HCT116 (cell line): ENCODE data around the gene PRR12. TPM values are rescaled to one million over a fixed set of nuclear protein-coding genes. Genes with fewer than 3 reads are reported as not detected.

Experiments
- ATAC-seq: fragments of 200-7000 bp; cut with Tn5 transposase; 2 replicates; pipeline ENCODE4 v1.9.1; 2020; ENCODE audit warnings: mild to moderate bottlenecking, moderate library complexity
- BruUV-seq: library from RNA; stranded (reverse); fragments of 400-500 nt; replicated peaks from 2 replicates; lab custom pipeline; 2021; lab: Mats Ljungman, UMichigan
- CTCF ChIA-PET: fragments of 300-600 bp; sonication (Branson Sonifier 250); formaldehyde crosslinking; loops from one replicate; lab custom pipeline; 2021; ENCODE audit warnings: antibody characterized with exemption; lab: Charles Lee
- POLR2A ChIA-PET: fragments of 300-600, 350-600 bp; sonication (Branson Sonifier 250); formaldehyde crosslinking; loops from one replicate; lab custom pipeline; 2021; ENCODE audit warnings: antibody characterized with exemption; lab: Charles Lee
- RAD21 ChIA-PET, 2 experiments: fragments of 300-600 bp; sonication (Branson Sonifier 250); formaldehyde crosslinking; loops; one replicate each; lab custom pipeline; 2023; ENCODE audit warnings: low total read pairs in 2 of 2; ENCODE audit not compliant: uncharacterized antibody in 2 of 2, unreplicated experiment in 2 of 2, low non-redundant PET in 1 of 2; lab: Charles Lee
- DNase-seq: peaks from one replicate; pipeline ENCODE4 v3.0.0-alpha.2; 2010; ENCODE audit warnings: low read depth, low spot score
- H2AFZ ChIP-seq: fragments of 200-600 bp; shearing (Covaris generic), sonication (generic); 2 replicates; pipeline ENCODE4 v1.6.1; 2017; ENCODE audit warnings: low read depth, mixed run types, mixed read lengths, antibody characterized with exemption, low read length; ENCODE audit not compliant: poor library complexity, severe bottlenecking
- H3K27ac ChIP-seq: 2 replicates; pipeline ENCODE4 v1.5.1; 2012; ENCODE audit warnings: low read depth, low read length
- H3K27me3 ChIP-seq: fragments of 200-600 bp; sonication (generic); 2 replicates; pipeline ENCODE4 v1.6.1; 2016; ENCODE audit warnings: mixed run types, low read length, mixed read lengths; ENCODE audit not compliant: insufficient read depth
- H3K36me3 ChIP-seq, 2 experiments: fragments of 200-500 bp in 1 of 2; fragments of 200-600 bp in 1 of 2; sonication (Bioruptor generic) in 1 of 2; sonication (generic) in 1 of 2; 2 replicates each; pipeline versions ENCODE4 v1.5.1 to v1.6.1; 2014 to 2016; ENCODE audit warnings: low read length in 2 of 2, inconsistent platforms in 1 of 2, mixed read lengths in 1 of 2, mixed run types in 1 of 2; ENCODE audit not compliant: insufficient read depth in 2 of 2, control insufficient read depth in 1 of 2
- H3K4me1 ChIP-seq, 2 experiments: fragments of 200-600 bp in 1 of 2; sonication (generic) in 1 of 2; 2 replicates each; pipeline versions ENCODE4 v1.5.1 to v1.6.1; 2012 to 2017; ENCODE audit warnings: low read length in 2 of 2, inconsistent platforms in 1 of 2, mild to moderate bottlenecking in 1 of 2, mixed read lengths in 1 of 2, mixed run types in 1 of 2, moderate library complexity in 1 of 2; ENCODE audit not compliant: insufficient read depth in 2 of 2, control insufficient read depth in 1 of 2
- H3K4me2 ChIP-seq: fragments of 200-600 bp; sonication (generic); 2 replicates; pipeline ENCODE4 v1.6.1; 2017; ENCODE audit warnings: mixed run types, low read length, mixed read lengths
- H3K4me3 ChIP-seq, 2 experiments: fragments of 200-600 bp in 1 of 2; sonication (generic) in 1 of 2; replicated peaks in 1 of 2; 2 replicates each; pipeline ENCODE4 v1.5.1; 2011 to 2016; ENCODE audit warnings: low read length in 2 of 2, control low read depth in 1 of 2, low read depth in 1 of 2, mild to moderate bottlenecking in 1 of 2, mixed read lengths in 1 of 2, mixed run types in 1 of 2
- H3K79me2 ChIP-seq: fragments of 200-600 bp; sonication (generic); 2 replicates; pipeline ENCODE4 v1.6.1; 2017; ENCODE audit warnings: mild to moderate bottlenecking, mixed run types, low read length, moderate library complexity, mixed read lengths; ENCODE audit not compliant: insufficient read depth
- H3K9ac ChIP-seq: fragments of 200-600 bp; sonication (generic); 2 replicates; pipeline ENCODE4 v1.6.1; 2016; ENCODE audit warnings: low read length, mixed read lengths
- H3K9me2 ChIP-seq: fragments of 200-600 bp; sonication (generic), shearing (Covaris generic); 2 replicates; pipeline ENCODE4 v1.6.1; 2017; ENCODE audit warnings: mixed run types, mild to moderate bottlenecking, moderate library complexity; ENCODE audit not compliant: insufficient read depth
- H3K9me3 ChIP-seq, 2 experiments: fragments of 200-500 bp in 1 of 2; fragments of 200-600 bp in 1 of 2; sonication (Bioruptor generic) in 1 of 2; sonication (generic) in 1 of 2; 2 replicates each; pipeline ENCODE4 v1.6.1; 2014 to 2017; ENCODE audit warnings: low read length in 2 of 2, mixed read lengths in 2 of 2, inconsistent platforms in 1 of 2, low read depth in 1 of 2, mild to moderate bottlenecking in 1 of 2, mixed run types in 1 of 2, moderate library complexity in 1 of 2; ENCODE audit not compliant: control insufficient read depth in 1 of 2, insufficient read depth in 1 of 2
- H4K20me1 ChIP-seq: fragments of 200-600 bp; sonication (generic), shearing (Covaris generic); 2 replicates; pipeline ENCODE4 v1.6.1; 2017; ENCODE audit warnings: mixed run types, mild to moderate bottlenecking, moderate library complexity; ENCODE audit not compliant: insufficient read depth
- CBX3 ChIP-seq: IDR thresholded peaks from 2 replicates; pipeline ENCODE4 v1.6.1; 2012; ENCODE audit warnings: low read depth
- EGR1 ChIP-seq: IDR thresholded peaks from 2 replicates; pipeline ENCODE4 v1.6.1; 2012; ENCODE audit warnings: low read depth
- ELF1 ChIP-seq: IDR thresholded peaks from 2 replicates; pipeline ENCODE4 v1.6.1; 2012; ENCODE audit warnings: low read depth, borderline replicate concordance
- EZH2phosphoT487 ChIP-seq: fragments of 200-600 bp; IDR thresholded peaks from 2 replicates; pipeline ENCODE4 v1.6.1; 2018; ENCODE audit warnings: antibody characterized with exemption, borderline replicate concordance
- FOSL1 ChIP-seq: IDR thresholded peaks from 2 replicates; pipeline ENCODE4 v1.6.1; 2012; ENCODE audit warnings: low read depth
- JUND ChIP-seq: IDR thresholded peaks from 2 replicates; pipeline ENCODE4 v1.6.1; 2012
- POLR2AphosphoS5 ChIP-seq: IDR thresholded peaks from 2 replicates; pipeline ENCODE4 v1.6.1; 2011; ENCODE audit warnings: mild to moderate bottlenecking, low read depth, low read length, moderate library complexity
- SRF ChIP-seq: IDR thresholded peaks from 2 replicates; pipeline ENCODE4 v1.6.1; 2012; ENCODE audit warnings: low read depth
- YY1 ChIP-seq: IDR thresholded peaks from 2 replicates; pipeline ENCODE4 v1.6.1; 2011; ENCODE audit warnings: low read length, low read depth, moderate library complexity, mild to moderate bottlenecking; ENCODE audit not compliant: insufficient replicate concordance; ENCODE audit errors: extremely low read depth
- ZFX ChIP-seq: fragments of 450-650 bp; IDR thresholded peaks from 2 replicates; pipeline ENCODE4 v1.6.1; 2017
- ZNF274 ChIP-seq: fragments of 200-500 bp; sonication (Bioruptor generic); IDR thresholded peaks from 2 replicates; pipeline ENCODE4 v1.6.1; 2014; ENCODE audit warnings: mild to moderate bottlenecking, low read depth, low read length, inconsistent platforms
- intact Hi-C: fragments of 100-400 bp; cut with micrococcal nuclease; formaldehyde crosslinking; loops from 2 replicates; pipeline ENCODE4 v1.10.0; 2022
- total RNA-seq: library from RNA; stranded (reverse); gene quantifications from one replicate; pipeline ENCODE4 v1.2.1, GENCODE V29; 2021; ENCODE audit not compliant: unreplicated experiment
- TF ChIP-seq, protein P1 (sequence below): IDR thresholded peaks from 2 replicates; pipeline ENCODE4 v1.6.1; 2012
- TF ChIP-seq, protein P2 (sequence below): IDR thresholded peaks from 2 replicates; pipeline ENCODE4 v1.6.1; 2012; ENCODE audit warnings: low read depth
- TF ChIP-seq, protein P3 (sequence below), 3 experiments: fragments of 200-600 bp in 1 of 3; sonication (generic) in 1 of 3; IDR thresholded peaks in 2 of 3; conservative IDR thresholded peaks in 1 of 3; 2 replicates each; pipeline ENCODE4 v1.5.1; 2012 to 2017; ENCODE audit warnings: low read depth in 2 of 3, low read length in 2 of 3, antibody characterized with exemption in 1 of 3, borderline replicate concordance in 1 of 3, control low read depth in 1 of 3, mild to moderate bottlenecking in 1 of 3, mixed read lengths in 1 of 3, mixed run types in 1 of 3, moderate library complexity in 1 of 3; ENCODE audit not compliant: insufficient read depth in 1 of 3
- TF ChIP-seq, protein P4 (sequence below): IDR thresholded peaks from 2 replicates; pipeline ENCODE4 v1.6.1; 2012

Gene PRR12
- total RNA-seq, 1 experiment from 2014 or later: 26.9 TPM

DNA sequence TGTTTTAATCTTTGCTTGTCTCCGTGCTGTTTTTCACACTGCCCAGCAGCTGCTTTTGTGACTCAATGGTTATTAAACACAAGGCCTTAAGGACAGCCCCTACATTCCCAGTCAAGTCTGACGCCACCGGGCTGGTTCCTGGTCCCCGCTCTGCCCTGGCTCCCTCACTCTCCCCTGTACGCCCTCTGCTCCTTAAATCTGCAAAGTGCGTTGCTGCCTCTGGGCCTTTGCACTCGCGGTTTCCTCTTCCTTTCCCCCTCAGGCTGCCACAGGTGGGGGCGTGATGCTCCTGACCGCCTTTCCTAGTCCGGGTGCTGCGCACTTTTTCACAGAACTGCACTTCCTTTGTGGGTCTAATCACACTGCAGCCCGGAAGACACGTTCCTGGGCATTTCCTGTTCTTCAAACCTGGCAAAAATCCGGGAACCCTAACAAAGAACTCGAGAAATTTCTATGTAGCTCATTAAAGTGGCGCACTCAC lies 36.2 kb upstream of the PRR12 start:
- H2AFZ ChIP-seq: no peak overlapping the region
- peaks cover 33 to 39% of the 10 kb centered on the region in 2 experiments for H3K36me3 ChIP-seq
- H3K4me3 ChIP-seq: no peak overlapping the region
- no peaks in the 10 kb centered on the region for H3K79me2 ChIP-seq
- no peak for DNase-seq
- ChIA-PET RAD21 (no interaction called here), POLR2A (no interaction called here), CTCF (no interaction called here)
- H3K9ac ChIP-seq: no peak overlapping the region
- H3K9me2 ChIP-seq: no peaks in the 10 kb centered on the region
- H3K9me3 ChIP-seq: no peaks in the 10 kb centered on the region
- intact Hi-C loops: no loop called here
- H3K4me1 ChIP-seq: peaks cover 0 to 6% of the 10 kb centered on the region in 2 experiments; a peak in 2 of 4 replicates
- no peak for TF ChIP-seq SRF
- no peak for TF ChIP-seq CBX3
- TF ChIP-seq FOSL1: no peak
- no peak for TF ChIP-seq EGR1
- TF ChIP-seq YY1: no peak
- TF ChIP-seq ZNF274: no peak
- TF ChIP-seq POLR2AphosphoS5: no peak
- TF ChIP-seq ELF1: no peak
- TF ChIP-seq, protein P1, sequence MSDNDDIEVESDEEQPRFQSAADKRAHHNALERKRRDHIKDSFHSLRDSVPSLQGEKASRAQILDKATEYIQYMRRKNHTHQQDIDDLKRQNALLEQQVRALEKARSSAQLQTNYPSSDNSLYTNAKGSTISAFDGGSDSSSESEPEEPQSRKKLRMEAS: no peak
- TF ChIP-seq EZH2phosphoT487: no peak
- TF ChIP-seq, protein P2, sequence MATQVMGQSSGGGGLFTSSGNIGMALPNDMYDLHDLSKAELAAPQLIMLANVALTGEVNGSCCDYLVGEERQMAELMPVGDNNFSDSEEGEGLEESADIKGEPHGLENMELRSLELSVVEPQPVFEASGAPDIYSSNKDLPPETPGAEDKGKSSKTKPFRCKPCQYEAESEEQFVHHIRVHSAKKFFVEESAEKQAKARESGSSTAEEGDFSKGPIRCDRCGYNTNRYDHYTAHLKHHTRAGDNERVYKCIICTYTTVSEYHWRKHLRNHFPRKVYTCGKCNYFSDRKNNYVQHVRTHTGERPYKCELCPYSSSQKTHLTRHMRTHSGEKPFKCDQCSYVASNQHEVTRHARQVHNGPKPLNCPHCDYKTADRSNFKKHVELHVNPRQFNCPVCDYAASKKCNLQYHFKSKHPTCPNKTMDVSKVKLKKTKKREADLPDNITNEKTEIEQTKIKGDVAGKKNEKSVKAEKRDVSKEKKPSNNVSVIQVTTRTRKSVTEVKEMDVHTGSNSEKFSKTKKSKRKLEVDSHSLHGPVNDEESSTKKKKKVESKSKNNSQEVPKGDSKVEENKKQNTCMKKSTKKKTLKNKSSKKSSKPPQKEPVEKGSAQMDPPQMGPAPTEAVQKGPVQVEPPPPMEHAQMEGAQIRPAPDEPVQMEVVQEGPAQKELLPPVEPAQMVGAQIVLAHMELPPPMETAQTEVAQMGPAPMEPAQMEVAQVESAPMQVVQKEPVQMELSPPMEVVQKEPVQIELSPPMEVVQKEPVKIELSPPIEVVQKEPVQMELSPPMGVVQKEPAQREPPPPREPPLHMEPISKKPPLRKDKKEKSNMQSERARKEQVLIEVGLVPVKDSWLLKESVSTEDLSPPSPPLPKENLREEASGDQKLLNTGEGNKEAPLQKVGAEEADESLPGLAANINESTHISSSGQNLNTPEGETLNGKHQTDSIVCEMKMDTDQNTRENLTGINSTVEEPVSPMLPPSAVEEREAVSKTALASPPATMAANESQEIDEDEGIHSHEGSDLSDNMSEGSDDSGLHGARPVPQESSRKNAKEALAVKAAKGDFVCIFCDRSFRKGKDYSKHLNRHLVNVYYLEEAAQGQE: no peak
- no peak for TF ChIP-seq ZFX
- TF ChIP-seq, protein P3, sequence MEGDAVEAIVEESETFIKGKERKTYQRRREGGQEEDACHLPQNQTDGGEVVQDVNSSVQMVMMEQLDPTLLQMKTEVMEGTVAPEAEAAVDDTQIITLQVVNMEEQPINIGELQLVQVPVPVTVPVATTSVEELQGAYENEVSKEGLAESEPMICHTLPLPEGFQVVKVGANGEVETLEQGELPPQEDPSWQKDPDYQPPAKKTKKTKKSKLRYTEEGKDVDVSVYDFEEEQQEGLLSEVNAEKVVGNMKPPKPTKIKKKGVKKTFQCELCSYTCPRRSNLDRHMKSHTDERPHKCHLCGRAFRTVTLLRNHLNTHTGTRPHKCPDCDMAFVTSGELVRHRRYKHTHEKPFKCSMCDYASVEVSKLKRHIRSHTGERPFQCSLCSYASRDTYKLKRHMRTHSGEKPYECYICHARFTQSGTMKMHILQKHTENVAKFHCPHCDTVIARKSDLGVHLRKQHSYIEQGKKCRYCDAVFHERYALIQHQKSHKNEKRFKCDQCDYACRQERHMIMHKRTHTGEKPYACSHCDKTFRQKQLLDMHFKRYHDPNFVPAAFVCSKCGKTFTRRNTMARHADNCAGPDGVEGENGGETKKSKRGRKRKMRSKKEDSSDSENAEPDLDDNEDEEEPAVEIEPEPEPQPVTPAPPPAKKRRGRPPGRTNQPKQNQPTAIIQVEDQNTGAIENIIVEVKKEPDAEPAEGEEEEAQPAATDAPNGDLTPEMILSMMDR (IDR thresholded peaks at IDR 0.05 in 2 of 3, conservative IDR thresholded peaks at IDR 0.05 in 1 of 3; ENCODE audit: borderline replicate concordance in 1 of 3, insufficient read depth in 1 of 3, low read depth in 2 of 3, low read length in 2 of 3): no peak
- no peak for TF ChIP-seq JUND
- TF ChIP-seq, protein P4, sequence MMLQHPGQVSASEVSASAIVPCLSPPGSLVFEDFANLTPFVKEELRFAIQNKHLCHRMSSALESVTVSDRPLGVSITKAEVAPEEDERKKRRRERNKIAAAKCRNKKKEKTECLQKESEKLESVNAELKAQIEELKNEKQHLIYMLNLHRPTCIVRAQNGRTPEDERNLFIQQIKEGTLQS: no peak
- H4K20me1 ChIP-seq: no peaks in the 10 kb centered on the region
- ATAC-seq: no peak
- no TSS peak for BruUV-seq
- no peak overlapping the region for H3K27ac ChIP-seq
- H3K4me2 ChIP-seq: no peak overlapping the region
- no peaks in the 10 kb centered on the region for H3K27me3 ChIP-seq
